Right lobe of liver (tissue), 6 donors: Measurements from ENCODE around the gene EYA2. TPM values are rescaled to one million over a fixed set of nuclear protein-coding genes. Genes with fewer than 3 reads are reported as not detected.

Experiments used
- ATAC-seq, 4 donors: fragments of 200-7000 bp; cut with Tn5 transposase; one replicate each; pipeline ENCODE4 v1.9.1; 2020; ENCODE audit warnings: mild to moderate bottlenecking in 4 of 4, moderate library complexity in 4 of 4
- DNase-seq, 3 donors: peaks; one replicate each; pipeline ENCODE4 v3.0.0-alpha.2; 2020
- H3K27ac ChIP-seq, 3 donors: fragments of 200-600 bp; one replicate each; pipeline ENCODE4 v1.8.0; 2022
- H3K27me3 ChIP-seq, 2 donors: fragments of 200-600 bp; one replicate each; pipeline ENCODE4 v1.8.0; 2022
- H3K36me3 ChIP-seq, 4 donors: fragments of 200-600 bp; sonication (generic) in 1 of 4; one replicate each; pipeline versions ENCODE4 v1.5.1 to v1.8.0; 2017 to 2022; ENCODE audit warnings: control low read depth in 1 of 4
- H3K4me1 ChIP-seq, 4 donors: fragments of 200-600 bp; sonication (generic) in 1 of 4; one replicate each; pipeline versions ENCODE4 v1.5.1 to v1.8.0; 2017 to 2022; ENCODE audit warnings: control low read depth in 1 of 4
- H3K4me3 ChIP-seq, 3 donors: fragments of 200-600 bp; one replicate each; pipeline ENCODE4 v1.8.0; 2022
- H3K9me3 ChIP-seq, 4 donors: fragments of 200-600 bp; sonication (generic) in 1 of 4; one replicate each; pipeline versions ENCODE4 v1.5.1 to v1.8.0; 2017 to 2022; ENCODE audit warnings: control low read depth in 1 of 4
- POLR2A ChIP-seq: fragments of 450-650 bp; IDR thresholded peaks from one replicate; pipeline ENCODE4 v1.6.1; 2017; ENCODE audit warnings: antibody characterized with exemption, mild to moderate bottlenecking
- WGBS: methylation state at CpG from one replicate; pipeline ENCODE4 v1.1.6; 2018; ENCODE audit warnings: low coverage, low lambda C conversion rate; ENCODE audit not compliant: insufficient coverage; ENCODE audit errors: missing lambda C conversion rate; 5-methylcytosine and 5-hydroxymethylcytosine counted together
- intact Hi-C, 2 donors: fragments of 100-400 bp; cut with DNase I; formaldehyde crosslinking; loops; one replicate each; pipeline versions ENCODE4 v1.11.2 to v1.14.1; 2022
- total RNA-seq, 6 experiments: library from RNA; depleted of rRNA in 2 of 6; stranded (reverse); fragments of >200 nt in 2 of 6; fragmentation: NEBNext Ultra II Directional in 3 of 6; extraction: Animal tissue kit (Norgen Biotek cat#: 25700) in 3 of 6; gene quantifications; one replicate each; pipeline versions ENCODE4 v1.1.0 to v1.2.4, GENCODE V29; 2016 to 2023
- TF ChIP-seq, protein P1 (sequence below), 4 donors: fragments of 200-600 bp in 3 of 4; fragments of 450-650 bp in 1 of 4; IDR thresholded peaks; one replicate each; pipeline versions ENCODE4 v1.5.1 to v1.8.0; 2016 to 2022; ENCODE audit warnings: antibody characterized with exemption in 4 of 4, mild to moderate bottlenecking in 2 of 4
- donor health status: DM: no; HTN: yes; CAD: no.
- donor health status: DM: no; HTN: no; CAD: no.
- donor health status: DM: no; HTN: no; CAD: no.
- donor health status: DM: no; HTN: yes; CAD: no.
- donor health status: DM: no; HTN: yes; CAD: no.

The EYA2 gene
- total RNA-seq, 6 experiments from 2014 or later: 0.12 to 3.0 (median 0.49) TPM

DNA sequence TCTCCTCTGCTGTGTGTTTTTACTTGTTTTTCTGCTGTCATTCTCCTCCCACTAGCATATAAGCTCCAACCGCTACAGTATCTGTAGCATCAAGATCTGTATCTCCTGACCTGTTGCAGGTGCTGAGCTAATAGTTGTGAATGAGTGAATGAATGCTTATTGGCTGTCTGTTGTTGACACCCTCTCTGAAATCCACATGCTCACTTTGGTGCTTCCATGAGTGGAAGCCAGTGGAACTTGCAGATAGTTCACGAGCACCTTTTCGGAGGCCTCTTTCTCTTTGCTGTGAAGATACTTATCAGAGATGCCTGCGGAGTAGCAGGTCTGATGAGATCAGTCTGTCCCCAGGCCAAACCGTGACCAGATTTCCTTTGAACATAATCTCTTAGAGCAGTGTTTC lies 117.3 kb downstream of the EYA2 start:
- no peaks in the 10 kb centered on the region for H3K4me1 ChIP-seq
- WGBS: 33% methylated on average over 5 of the region's 5 CpGs
- ATAC-seq (no peak), DNase-seq (no peak)
- H3K4me3 ChIP-seq: no peak overlapping the region
- intact Hi-C loops: no loop called here
- no peaks in the 10 kb centered on the region for H3K27me3 ChIP-seq
- H3K27ac ChIP-seq: no peak overlapping the region
- TF ChIP-seq, protein P1, sequence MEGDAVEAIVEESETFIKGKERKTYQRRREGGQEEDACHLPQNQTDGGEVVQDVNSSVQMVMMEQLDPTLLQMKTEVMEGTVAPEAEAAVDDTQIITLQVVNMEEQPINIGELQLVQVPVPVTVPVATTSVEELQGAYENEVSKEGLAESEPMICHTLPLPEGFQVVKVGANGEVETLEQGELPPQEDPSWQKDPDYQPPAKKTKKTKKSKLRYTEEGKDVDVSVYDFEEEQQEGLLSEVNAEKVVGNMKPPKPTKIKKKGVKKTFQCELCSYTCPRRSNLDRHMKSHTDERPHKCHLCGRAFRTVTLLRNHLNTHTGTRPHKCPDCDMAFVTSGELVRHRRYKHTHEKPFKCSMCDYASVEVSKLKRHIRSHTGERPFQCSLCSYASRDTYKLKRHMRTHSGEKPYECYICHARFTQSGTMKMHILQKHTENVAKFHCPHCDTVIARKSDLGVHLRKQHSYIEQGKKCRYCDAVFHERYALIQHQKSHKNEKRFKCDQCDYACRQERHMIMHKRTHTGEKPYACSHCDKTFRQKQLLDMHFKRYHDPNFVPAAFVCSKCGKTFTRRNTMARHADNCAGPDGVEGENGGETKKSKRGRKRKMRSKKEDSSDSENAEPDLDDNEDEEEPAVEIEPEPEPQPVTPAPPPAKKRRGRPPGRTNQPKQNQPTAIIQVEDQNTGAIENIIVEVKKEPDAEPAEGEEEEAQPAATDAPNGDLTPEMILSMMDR (IDR thresholded peaks at IDR 0.05): no peak
- no peak for TF ChIP-seq POLR2A
- no peaks in the 10 kb centered on the region for H3K36me3 ChIP-seq
- H3K9me3 ChIP-seq: no peaks in the 10 kb centered on the region

DNA sequence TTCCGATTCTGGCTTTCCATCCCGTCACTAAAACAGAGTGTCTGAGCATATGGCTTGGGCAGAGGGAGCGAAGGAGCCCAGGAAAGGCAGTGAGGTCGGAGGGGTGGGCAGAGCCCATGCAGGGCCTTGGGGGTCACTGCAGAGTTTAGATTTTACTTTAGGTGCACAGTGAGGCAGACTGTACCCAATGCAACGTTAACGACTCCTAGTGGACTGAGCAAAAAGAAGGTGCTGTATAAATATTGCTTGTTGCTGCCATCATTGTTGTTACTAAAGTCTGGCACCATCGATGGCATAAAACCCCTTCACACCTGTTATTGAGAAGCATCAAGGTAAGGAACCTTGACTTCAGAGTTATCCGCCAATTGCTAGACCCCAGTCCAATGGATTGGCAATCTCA lies 119.0 kb downstream of the EYA2 start:
- TF ChIP-seq, protein P1 (IDR thresholded peaks at IDR 0.05): no peak
- TF ChIP-seq POLR2A: no peak
- 60% methylated on average over 7 of the region's 8 CpGs for WGBS
- H3K27ac ChIP-seq: no peak overlapping the region
- no peaks in the 10 kb centered on the region for H3K4me1 ChIP-seq
- H3K27me3 ChIP-seq: no peaks in the 10 kb centered on the region
- DNase-seq (no peak), ATAC-seq (no peak)
- intact Hi-C loops: no loop called here
- no peaks in the 10 kb centered on the region for H3K36me3 ChIP-seq
- no peaks in the 10 kb centered on the region for H3K9me3 ChIP-seq
- no peak overlapping the region for H3K4me3 ChIP-seq

DNA sequence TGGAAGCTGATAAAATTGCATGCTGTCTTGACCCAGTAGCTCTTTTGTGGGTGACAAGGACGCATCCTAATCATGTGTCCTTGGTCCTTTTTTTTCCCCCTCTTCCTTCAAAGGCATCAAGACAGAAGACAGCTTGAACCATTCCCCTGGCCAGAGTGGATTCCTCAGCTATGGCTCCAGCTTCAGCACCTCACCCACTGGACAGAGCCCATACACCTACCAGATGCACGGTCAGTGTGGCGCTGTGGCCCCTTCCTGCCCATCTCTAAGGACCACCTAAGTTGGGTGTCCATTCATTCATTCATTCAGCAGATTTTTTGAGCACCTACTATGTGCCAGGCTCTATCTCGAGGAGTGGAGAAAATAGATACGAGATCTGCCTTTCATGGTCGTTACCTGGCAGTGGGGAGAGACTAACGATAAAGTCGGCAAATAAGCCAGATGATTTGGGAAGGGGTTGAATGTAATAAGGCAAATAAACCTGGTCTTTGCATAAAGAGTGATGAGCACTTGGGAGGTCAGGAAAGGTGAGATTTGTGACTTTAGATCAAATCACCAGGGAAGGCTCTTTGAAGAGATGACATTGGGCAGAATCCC lies 121.5 kb downstream of the EYA2 start:
- no peaks in the 10 kb centered on the region for H3K4me1 ChIP-seq
- DNase-seq (no peak), ATAC-seq (no peak)
- H3K27ac ChIP-seq: no peak overlapping the region
- no peak for TF ChIP-seq POLR2A
- TF ChIP-seq, protein P1 (IDR thresholded peaks at IDR 0.05): no peak
- intact Hi-C loops: no loop called here
- H3K9me3 ChIP-seq: no peaks in the 10 kb centered on the region
- H3K4me3 ChIP-seq: no peak overlapping the region
- H3K27me3 ChIP-seq: no peaks in the 10 kb centered on the region
- 78% methylated on average over 8 of the region's 8 CpGs for WGBS
- H3K36me3 ChIP-seq: no peaks in the 10 kb centered on the region

DNA sequence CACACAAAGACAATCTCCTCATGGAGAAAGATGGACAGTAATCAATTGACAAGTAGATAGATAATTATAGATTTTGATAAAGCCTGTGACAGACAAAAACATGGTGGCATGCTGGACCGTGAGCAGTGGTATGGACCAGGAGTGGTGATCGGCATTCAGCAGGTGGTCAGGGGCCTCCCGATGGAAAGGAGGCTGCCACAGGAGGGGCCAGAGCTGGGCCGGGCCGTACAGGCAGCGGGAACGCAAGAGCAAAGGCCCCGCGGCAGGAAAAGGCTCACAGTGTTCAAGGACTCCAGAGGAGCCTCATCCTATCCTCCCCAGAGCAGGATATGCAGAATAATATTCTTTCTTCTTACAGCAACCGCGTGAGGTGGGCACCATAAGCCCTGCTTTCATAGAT lies 123.7 kb downstream of the EYA2 start:
- Histone ChIP-seq H3K9me3 (no peaks in the 10 kb centered on the region), H3K27ac (no peak overlapping the region), H3K4me1 (no peaks in the 10 kb centered on the region), H3K27me3 (no peaks in the 10 kb centered on the region), H3K36me3 (no peaks in the 10 kb centered on the region), H3K4me3 (no peak overlapping the region)
- intact Hi-C loops: no loop called here
- DNase-seq (no peak), ATAC-seq (no peak)
- 58% methylated on average over 10 of the region's 11 CpGs for WGBS
- TF ChIP-seq, protein P1 (IDR thresholded peaks at IDR 0.05): no peak
- TF ChIP-seq POLR2A: no peak
